ENCODE results near the gene ZNF282. TPM values are rescaled to one million over a fixed set of nuclear protein-coding genes. Genes with fewer than 3 reads are reported as not detected.

ZNF282 gene
- total RNA-seq, 1 experiment from 2014 or later = 7.4 TPM

GRCh38 chr7:149191851-149192250 is 3.5 kb upstream of the ZNF282 start:
- no peak for DNase-seq (ENCODE audit: low spot score)

- no peak for DNase-seq (ENCODE audit: low spot score)
These were observed 557 bp upstream of the ZNF282 start for GRCh38 chr7:149194799-149195179.

- DNase-seq (ENCODE audit: low spot score) = no peak
These were observed 882 bp downstream of the ZNF282 start for GRCh38 chr7:149196151-149196704.

- DNase-seq (ENCODE audit: low spot score) = no peak
These were observed 1.4 kb downstream of the ZNF282 start for GRCh38 chr7:149196705-149197171.

- DNase-seq (ENCODE audit: low spot score) = no peak
These were observed 2.3 kb downstream of the ZNF282 start for GRCh38 chr7:149197675-149198074.

- DNase-seq (ENCODE audit: low spot score) = no peak
These were observed 2.9 kb downstream of the ZNF282 start for GRCh38 chr7:149198161-149198816.

DNA sequence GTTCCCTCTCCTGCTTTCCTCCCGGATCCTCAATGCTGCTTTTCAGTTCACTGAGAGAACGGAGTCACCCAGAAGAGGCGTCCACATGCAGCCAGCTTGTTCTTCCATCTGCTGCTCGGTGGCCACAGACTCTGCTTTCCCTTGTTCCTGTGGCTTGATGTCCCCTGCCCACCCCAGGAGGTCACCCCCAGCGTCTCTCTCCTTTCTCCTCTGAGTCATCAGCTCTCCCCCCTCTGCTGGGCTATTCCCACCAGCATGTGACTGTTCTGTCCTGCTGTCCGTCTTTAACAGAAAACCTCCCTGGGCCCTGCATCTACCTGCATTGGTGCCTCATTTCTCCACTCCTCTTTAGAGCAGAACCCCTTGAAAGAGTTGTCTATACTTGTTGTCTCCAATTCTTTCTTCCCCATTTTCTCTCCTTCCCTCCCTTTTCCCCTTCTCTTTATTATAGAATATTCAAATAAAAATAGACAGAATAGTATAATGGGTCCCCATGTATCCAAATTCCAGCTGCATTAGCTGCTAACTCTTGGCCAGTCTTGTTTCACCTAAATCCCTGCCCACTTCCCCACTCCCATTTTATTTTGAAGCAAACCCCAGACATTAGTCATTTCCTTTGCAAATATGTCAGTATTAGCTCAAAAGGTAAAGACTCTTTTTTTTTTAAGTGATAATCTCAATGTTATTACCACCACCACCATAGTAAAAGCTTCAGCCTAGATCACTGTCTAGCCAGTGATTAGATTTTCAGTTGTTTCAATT is 4.1 kb downstream of the ZNF282 start:
- no peak for DNase-seq (ENCODE audit: low spot score)

- DNase-seq (ENCODE audit: low spot score) = no peak
These were observed 7.5 kb downstream of the ZNF282 start for GRCh38 chr7:149202831-149203231.

GRCh38 chr7:149205690-149206381 is 10.5 kb downstream of the ZNF282 start:
- no peak for DNase-seq (ENCODE audit: low spot score)

GRCh38 chr7:149207324-149208035 is 12.1 kb downstream of the ZNF282 start:
- no peak for DNase-seq (ENCODE audit: low spot score)

GRCh38 chr7:149209518-149210269 is 14.3 kb downstream of the ZNF282 start:
- DNase-seq (ENCODE audit: low spot score) = no peak

DNA sequence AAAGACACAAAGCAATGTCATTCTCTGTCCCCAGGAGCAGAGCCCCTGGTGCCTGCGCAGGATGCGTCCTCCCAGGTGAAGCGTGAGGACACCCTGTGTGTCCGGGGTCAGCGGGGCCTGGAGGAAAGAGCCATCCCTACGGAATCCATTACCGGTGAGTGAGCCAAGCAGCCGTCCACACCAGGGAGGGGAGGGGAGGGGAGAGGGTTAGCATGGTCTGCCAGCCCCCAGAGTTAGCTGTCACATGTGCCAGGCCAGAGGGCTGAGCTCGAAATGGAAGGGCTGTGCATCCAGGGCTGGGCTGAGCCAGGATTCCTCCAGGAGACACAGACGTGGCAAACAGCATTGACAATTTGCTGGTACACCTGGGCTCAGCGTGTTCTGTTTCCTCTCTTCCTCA is 15.2 kb downstream of the ZNF282 start:
- no peak for DNase-seq (ENCODE audit: low spot score)

DNA sequence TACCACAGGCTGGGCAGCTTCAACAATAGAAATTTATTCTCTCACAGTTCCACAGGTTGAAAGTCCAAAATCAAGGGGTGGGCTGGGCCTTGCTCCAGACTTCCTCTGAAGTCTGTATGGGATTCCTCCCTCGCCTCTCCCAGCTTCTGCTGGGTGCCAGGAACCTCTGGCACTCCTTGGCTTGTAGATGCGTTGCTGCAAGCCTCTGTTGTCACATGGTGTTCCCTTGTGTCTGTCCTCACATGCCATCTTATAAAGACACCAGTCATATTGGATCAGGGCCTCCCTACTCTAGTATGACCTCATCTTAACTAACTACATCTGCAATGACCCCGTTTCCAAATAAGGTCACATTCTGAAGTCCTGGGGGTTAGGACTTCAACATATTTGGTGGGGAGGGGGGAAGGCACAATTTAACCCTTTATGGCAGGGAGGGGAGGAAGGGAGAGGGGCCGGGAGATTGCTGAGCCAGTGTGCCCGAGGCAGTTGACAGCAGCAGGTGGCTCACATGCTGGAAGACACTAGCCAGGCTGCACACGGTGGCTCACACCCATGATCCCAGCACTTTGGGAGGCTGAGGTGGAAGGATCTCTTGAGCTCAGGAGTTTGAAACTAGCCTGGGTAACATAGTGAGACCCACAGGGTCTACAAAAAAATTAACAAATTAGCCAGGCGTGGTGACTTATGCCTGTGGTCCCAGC is 18.8 kb downstream of the ZNF282 start:
- DNase-seq (ENCODE audit: low spot score) = no peak

DNA sequence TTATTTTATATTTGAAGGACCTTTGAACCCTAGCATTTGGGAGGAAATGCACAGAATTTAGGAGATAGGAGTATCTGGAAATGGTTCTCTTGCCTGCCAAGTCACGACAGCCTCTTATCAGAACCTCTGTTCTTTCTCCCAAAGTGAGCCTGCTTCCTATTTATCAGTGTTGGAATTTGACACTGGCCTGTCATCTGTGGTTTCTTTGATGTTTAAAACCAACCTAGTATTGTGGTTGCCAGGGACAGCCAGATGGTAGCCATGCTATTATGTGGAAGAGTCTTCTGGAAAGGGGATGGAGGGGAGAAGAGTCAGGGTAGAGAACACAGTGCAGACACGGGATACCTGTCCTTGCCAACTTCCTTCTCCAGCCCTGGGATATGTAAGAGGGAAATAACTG is 21.1 kb downstream of the ZNF282 start:
- no peak for DNase-seq (ENCODE audit: low spot score)

DNA sequence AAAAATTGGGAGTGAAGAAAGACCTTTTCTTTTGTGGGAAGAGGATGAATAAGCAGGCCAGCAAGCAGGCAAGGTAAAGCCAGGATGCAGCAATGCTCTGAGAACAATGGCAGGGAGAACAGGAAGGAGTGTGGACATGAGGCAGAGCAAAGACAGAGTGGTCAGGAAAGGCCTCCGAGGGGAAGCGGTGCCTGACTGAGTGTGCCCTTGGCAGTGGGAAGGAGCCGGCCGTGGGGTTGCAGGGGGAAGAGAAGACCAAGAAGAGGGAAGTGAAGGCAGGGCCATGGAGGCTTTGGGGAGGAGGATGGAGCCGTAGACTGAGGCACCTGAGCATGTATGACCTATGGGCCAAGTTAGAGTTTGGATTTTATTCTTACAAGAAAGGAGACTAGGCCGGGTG is 22.2 kb downstream of the ZNF282 start:
- DNase-seq (ENCODE audit: low spot score) = no peak

DNA sequence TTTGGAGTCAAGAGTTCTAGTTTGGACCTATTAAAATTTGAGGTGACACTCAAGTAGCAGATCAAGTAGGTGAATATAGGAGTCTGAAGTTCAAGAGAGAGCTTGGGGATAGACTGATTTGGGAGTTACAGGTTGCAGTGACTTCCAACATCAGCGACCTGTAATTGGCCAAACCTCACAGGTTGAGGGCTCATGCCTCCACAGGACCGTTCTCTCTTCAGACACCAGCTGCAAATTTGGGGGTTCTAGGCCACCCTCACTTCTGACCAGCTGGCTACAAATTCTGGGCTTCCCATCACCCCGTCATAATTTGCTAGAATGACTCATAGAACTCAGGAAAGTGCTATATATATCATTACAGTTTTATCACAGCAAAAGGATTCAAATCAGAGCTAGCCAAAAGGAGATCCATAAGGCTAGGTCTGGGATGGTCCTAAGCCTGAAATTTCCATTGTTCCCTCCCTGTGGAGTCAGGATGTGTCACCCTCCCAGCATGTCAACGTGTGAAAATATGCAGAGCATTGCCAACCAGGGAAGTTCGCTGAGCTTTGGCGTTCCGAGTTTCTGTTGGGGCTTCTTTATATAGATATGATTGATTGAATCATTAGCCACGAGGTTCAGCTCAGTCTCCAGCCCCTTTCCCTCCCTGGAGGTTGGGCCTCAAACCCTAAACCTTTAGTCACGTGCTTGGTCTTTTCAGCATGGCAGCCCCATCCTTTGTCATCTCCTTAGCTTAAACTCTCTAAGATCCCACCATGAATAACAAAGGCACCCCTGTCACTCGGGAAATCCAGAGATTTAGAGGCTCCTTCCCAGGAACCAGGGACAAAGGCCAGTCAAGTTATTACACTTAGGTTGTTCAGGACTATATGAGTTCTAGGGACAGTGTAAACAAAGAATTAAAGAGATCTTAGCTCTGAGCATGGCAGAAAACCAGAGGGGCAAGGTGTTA is 23.4 kb downstream of the ZNF282 start:
- no peak for DNase-seq (ENCODE audit: low spot score)

- DNase-seq (ENCODE audit: low spot score) = no peak
These were observed 25.2 kb downstream of the ZNF282 start for GRCh38 chr7:149220534-149220933.

DNA sequence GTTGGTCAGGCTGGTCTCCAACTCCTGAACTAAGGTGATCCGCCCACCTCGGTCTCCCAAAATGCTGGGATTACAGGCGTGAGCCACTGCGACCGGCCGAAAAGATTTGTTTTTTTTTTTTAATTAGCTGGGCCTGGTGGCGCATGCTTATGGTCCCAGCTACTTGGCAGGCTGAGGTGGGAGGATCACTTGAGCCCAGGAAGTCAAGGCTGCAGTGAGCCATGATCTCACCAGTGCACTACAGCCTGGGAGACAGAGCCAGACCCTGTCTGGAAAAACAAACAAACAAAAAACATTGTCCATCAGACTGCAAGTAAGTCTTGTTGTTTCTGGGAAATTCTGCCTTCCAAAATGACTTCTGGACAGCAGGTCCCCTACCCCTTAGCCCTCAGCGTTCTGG is 27.8 kb downstream of the ZNF282 start:
- DNase-seq (ENCODE audit: low spot score) = no peak

DNA sequence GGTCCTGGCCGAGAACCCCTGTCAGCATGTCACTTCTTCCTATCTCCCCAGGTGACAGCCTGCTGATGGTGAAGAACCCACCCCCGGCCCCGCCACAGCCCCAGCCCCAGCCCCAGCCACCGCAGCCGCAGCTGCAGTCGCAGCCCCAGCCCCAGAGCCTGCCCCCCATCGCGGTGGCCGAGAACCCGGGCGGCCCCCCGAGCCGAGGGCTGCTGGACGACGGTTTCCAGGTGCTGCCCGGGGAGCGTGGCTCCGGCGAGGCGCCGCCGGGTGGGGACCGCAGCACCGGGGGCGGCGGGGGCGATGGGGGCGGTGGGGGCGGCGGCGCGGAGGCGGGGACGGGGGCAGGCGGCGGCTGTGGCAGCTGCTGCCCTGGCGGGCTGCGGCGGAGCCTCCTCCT is 28.4 kb downstream of the ZNF282 start:
- DNase-seq (ENCODE audit: low spot score) = no peak
